Measurements from ENCODE around the gene TMEM19. TPM values are rescaled to one million over a fixed set of nuclear protein-coding genes. Genes with fewer than 3 reads are reported as not detected.

The TMEM19 gene
- total and polyA plus RNA-seq, 2 experiments from 2014 or later = 6.5 to 14.1 TPM

DNA sequence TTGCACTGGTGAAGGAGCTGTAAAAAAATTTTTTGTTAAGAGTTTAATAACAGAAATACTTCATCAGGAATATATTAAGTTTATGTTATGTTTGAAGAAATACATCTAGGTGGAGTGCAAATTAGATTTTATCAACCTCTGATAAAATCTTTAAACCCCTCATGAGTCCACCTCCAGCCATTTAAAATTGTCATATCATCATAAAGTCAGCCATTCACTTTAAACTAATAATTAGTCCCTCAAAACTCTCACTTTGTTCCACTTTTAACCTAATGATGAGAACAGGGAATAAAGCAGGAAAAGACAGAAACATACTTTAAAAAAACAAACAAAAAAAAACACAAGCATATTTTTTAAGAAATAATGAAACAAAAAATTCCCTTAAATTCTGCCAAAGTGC, 47.4 kb upstream of the TMEM19 start (continued):
- TF ChIP-seq STAT1 (IDR thresholded peaks at IDR 0.05; ENCODE audit: unreplicated experiment) (no peak), EZH2phosphoT487 (IDR thresholded peaks at IDR 0.05; ENCODE audit: unreplicated experiment) (no peak), CREB1 (CRISPR knock-in tag; IDR thresholded peaks at IDR 0.05; ENCODE audit: low read depth) (no peak)
- TF ChIP-seq, protein P1, sequence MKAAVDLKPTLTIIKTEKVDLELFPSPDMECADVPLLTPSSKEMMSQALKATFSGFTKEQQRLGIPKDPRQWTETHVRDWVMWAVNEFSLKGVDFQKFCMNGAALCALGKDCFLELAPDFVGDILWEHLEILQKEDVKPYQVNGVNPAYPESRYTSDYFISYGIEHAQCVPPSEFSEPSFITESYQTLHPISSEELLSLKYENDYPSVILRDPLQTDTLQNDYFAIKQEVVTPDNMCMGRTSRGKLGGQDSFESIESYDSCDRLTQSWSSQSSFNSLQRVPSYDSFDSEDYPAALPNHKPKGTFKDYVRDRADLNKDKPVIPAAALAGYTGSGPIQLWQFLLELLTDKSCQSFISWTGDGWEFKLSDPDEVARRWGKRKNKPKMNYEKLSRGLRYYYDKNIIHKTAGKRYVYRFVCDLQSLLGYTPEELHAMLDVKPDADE (IDR thresholded peaks at IDR 0.05) = no peak

DNA sequence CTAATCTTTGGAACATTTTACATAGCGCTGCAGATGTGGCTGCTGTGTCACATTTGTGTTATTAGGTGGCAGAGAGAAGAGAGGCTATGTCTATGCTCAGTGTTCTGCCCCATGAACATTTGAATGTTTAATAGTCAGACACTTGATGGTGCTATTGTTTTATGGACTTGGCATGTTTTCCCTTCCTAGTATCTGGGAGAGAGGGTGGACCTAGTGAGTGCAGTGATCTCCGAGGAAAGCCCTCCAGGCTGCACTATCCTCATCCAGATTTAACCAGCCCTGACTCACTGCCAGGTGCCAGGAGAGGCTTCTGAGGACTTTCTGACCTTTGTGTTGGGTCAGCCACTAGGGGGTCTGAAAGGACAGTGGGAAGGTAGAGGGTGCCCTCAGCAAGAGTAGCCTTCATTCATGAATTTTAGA, 46.5 kb upstream of the TMEM19 start:
- Histone ChIP-seq H3K27me3 (ENCODE audit: insufficient read depth) (no peaks in the 10 kb centered on the region), H3K4me2 (no peak overlapping the region), H4K20me1 (replicated peaks; ENCODE audit: insufficient read depth) (no peaks in the 10 kb centered on the region), H3K79me2 (replicated peaks; ENCODE audit: insufficient read depth) (no peaks in the 10 kb centered on the region), H3K9me2 (ENCODE audit: insufficient read depth) (no peaks in the 10 kb centered on the region), H3K36me3 (ENCODE audit: insufficient read depth) (peaks cover 51% of the 10 kb centered on the region), H3K4me3 (no peak overlapping the region), H3K27ac (ENCODE audit: low read depth) (no peak overlapping the region), H3K4me1 (ENCODE audit: insufficient read depth) (no peaks in the 10 kb centered on the region), H3F3A (replicated peaks; ENCODE audit: low read depth) (no peaks in the 10 kb centered on the region), H2AFZ (no peak overlapping the region)
- H3K27me3 Mint-ChIP-seq (ENCODE audit: insufficient read depth, low read depth, poor library complexity) = no peaks in the 10 kb centered on the region
- H3K36me3 Mint-ChIP-seq (ENCODE audit: low read depth) = peaks cover 61% of the 10 kb centered on the region
- TF ChIP-seq, protein P2, sequence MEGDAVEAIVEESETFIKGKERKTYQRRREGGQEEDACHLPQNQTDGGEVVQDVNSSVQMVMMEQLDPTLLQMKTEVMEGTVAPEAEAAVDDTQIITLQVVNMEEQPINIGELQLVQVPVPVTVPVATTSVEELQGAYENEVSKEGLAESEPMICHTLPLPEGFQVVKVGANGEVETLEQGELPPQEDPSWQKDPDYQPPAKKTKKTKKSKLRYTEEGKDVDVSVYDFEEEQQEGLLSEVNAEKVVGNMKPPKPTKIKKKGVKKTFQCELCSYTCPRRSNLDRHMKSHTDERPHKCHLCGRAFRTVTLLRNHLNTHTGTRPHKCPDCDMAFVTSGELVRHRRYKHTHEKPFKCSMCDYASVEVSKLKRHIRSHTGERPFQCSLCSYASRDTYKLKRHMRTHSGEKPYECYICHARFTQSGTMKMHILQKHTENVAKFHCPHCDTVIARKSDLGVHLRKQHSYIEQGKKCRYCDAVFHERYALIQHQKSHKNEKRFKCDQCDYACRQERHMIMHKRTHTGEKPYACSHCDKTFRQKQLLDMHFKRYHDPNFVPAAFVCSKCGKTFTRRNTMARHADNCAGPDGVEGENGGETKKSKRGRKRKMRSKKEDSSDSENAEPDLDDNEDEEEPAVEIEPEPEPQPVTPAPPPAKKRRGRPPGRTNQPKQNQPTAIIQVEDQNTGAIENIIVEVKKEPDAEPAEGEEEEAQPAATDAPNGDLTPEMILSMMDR (conservative IDR thresholded peaks at IDR 0.05; ENCODE audit: low read depth in 2 of 2) = peak; percentile 35 to 41
- no peak for TF ChIP-seq JUNB (IDR thresholded peaks at IDR 0.05; ENCODE audit: unreplicated experiment)
- H3K4me1 Mint-ChIP-seq = no peaks in the 10 kb centered on the region
- H3K9me3 Mint-ChIP-seq = no peaks in the 10 kb centered on the region
- H3K4me3 Mint-ChIP-seq = no peak overlapping the region
- ATAC-seq (peak; percentile 83), DNase-seq (ENCODE audit: low spot score) (peak; percentile 37)
- no peak overlapping the region for H3K27ac Mint-ChIP-seq

DNA sequence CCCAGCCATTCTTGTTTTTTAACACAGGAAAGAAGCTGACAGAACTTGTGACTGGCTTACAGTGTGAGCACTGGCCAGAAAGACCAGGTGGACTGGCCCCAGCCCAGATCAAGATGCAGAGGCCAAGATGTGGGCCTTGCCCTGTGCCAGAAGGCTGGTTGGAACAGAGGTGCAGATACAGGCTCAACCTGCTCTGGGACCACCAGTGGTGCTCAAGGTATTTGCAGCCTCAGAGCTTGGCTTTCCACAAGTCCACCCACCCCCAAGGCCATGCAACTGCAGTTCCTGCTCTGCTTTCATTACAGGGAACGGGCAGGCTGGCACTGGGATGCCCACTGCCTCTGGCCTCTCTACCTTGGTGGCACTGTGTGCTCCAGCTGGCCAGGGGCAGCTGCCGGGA, 45.6 kb upstream of the TMEM19 start:
- no peak for TF ChIP-seq POLR2AphosphoS5 (IDR thresholded peaks at IDR 0.05; ENCODE audit: low read depth)
- Mint-ChIP-seq H3K9me3 (no peaks in the 10 kb centered on the region), H3K4me3 (no peak overlapping the region), H3K27me3 (ENCODE audit: insufficient read depth, low read depth, poor library complexity) (no peaks in the 10 kb centered on the region), H3K4me1 (no peaks in the 10 kb centered on the region), H3K27ac (no peak overlapping the region), H3K36me3 (ENCODE audit: low read depth) (peaks cover 59% of the 10 kb centered on the region)
- DNase-seq (ENCODE audit: low spot score) (no peak), ATAC-seq (no peak)
- Histone ChIP-seq H3K9me2 (ENCODE audit: insufficient read depth) (no peaks in the 10 kb centered on the region), H2AFZ (no peak overlapping the region), H4K20me1 (replicated peaks; ENCODE audit: insufficient read depth) (no peaks in the 10 kb centered on the region), H3K36me3 (ENCODE audit: insufficient read depth) (peaks cover 52% of the 10 kb centered on the region), H3K4me1 (ENCODE audit: insufficient read depth) (no peaks in the 10 kb centered on the region), H3K27me3 (ENCODE audit: insufficient read depth) (no peaks in the 10 kb centered on the region), H3K4me3 (no peak overlapping the region), H3K79me2 (replicated peaks; ENCODE audit: insufficient read depth) (no peaks in the 10 kb centered on the region), H3K4me2 (no peak overlapping the region), H3K27ac (ENCODE audit: low read depth) (no peak overlapping the region), H3F3A (replicated peaks; ENCODE audit: low read depth) (no peaks in the 10 kb centered on the region)
